Upper lobe of left lung (tissue), 4 donors: Measurements from ENCODE around the gene TFB1M.

Source experiments
- CTCF ChIP-seq, 6 experiments: fragments of 450-650 bp in 4 of 6; fragments of 200-600 bp in 2 of 6; sonication (generic) in 2 of 6; IDR thresholded peaks; one replicate each; pipeline ENCODE4 v1.5.1; 2016 to 2019; ENCODE audit warnings: antibody characterized with exemption in 6 of 6
- POLR2A ChIP-seq, 4 donors: fragments of 450-650 bp; IDR thresholded peaks; one replicate each; pipeline ENCODE4 v1.5.1; 2016 to 2017; ENCODE audit warnings: antibody characterized with exemption in 4 of 4, mild to moderate bottlenecking in 2 of 4

- peak; percentile 63 to 88 (median 82) for TF ChIP-seq CTCF (IDR thresholded peaks at IDR 0.05)
- TF ChIP-seq POLR2A (IDR thresholded peaks at IDR 0.05): no peak
Observed at GRCh38 chr6:155327326-155328073, 13.2 kb upstream of the TFB1M start.
